GM23248 (cell line): ENCODE results near the gene ELOVL7.
"Not testable (repeated sequence)": the region's sequence is repeated elsewhere in the genome, so short reads cannot be mapped to it uniquely, and the experiment has no call there.

Experiments used
- EZH2 ChIP-seq: fragments of 200-600 bp; sonication (generic); IDR thresholded peaks from 2 replicates; pipeline ENCODE4 v1.6.1; 2018; ENCODE audit warnings: antibody characterized with exemption, mild to moderate bottlenecking; ENCODE audit not compliant: insufficient read depth, poor library complexity, severe bottlenecking
- EZH2phosphoT487 ChIP-seq: fragments of 200-600 bp; sonication (generic); IDR thresholded peaks from 2 replicates; pipeline ENCODE4 v1.6.1; 2018; ENCODE audit warnings: antibody characterized with exemption, moderate library complexity, mild to moderate bottlenecking, low read depth; ENCODE audit not compliant: insufficient read depth

GRCh38 chr5:60860572-60860971 is 16.5 kb upstream of the ELOVL7 start:
- TF ChIP-seq EZH2, EZH2phosphoT487: not testable (repeated sequence)
